ENCODE data around the gene FAM149B1. TPM values are rescaled to one million over a fixed set of nuclear protein-coding genes. Genes with fewer than 3 reads are reported as not detected.

FAM149B1 gene
- total and polyA plus RNA-seq, 10 of the 15 experiments (the other 5 are each of a cell fraction or from before 2014, with no cell fraction given), result 6.6 to 20.9 (median 11.2) TPM

DNA sequence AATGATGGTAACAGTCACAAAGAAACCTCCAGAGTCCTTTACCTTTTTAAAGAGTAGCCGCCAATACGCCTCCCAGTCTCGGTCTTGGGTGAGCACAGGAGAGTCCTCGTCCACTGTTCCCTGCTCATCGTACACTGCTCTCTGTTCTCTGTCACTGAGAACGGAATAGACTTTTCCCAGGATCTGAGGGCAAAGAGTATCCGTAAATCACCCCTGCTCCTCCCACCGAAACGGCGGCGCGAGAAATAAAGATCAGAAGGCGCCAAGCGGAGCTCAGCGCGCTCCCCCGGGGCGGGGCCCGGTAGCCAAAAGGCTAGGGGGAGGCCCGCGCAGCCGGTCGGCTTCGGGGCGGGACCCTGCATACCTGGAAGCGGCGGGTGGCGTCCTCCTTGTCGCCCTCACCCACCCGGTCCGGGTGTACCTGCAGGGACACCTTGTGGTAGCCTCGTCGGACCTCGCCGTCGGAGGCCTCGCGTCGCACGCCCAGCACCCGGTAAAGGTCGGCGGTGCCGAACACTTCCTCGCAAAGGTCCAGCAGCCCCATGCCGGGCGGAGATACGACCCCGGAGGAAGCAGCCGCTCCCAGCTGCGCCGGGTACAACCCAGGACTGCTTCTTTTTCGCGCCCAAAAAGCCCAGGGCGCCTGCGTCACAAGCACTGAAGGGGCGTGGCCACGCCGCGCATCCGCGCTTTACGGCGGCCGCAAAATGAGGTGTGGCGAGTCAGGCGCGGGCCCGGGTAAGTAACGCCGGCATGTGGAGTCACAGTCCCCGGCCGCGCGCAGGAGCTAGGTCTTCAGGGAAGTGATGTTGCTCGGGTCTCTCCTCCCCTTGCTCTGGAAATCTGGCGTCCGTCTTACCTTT lies 79.0 kb downstream of the FAM149B1 start, which contains the start of gene DNAJC9 (continued):
- TF ChIP-seq SRF (IDR thresholded peaks at IDR 0.05; ENCODE audit: low read depth in 2 of 2, low read length in 2 of 2), result 0 out of 4 replicates have a peak, but pooled peaks of 1 of the 2 experiments have one; percentile 19
- 0 out of 2 replicates have a peak, but pooled peaks have one; percentile 52 for TF ChIP-seq ASH2L (IDR thresholded peaks at IDR 0.05; ENCODE audit: borderline replicate concordance, low read depth)
- TF ChIP-seq, protein P1, sequence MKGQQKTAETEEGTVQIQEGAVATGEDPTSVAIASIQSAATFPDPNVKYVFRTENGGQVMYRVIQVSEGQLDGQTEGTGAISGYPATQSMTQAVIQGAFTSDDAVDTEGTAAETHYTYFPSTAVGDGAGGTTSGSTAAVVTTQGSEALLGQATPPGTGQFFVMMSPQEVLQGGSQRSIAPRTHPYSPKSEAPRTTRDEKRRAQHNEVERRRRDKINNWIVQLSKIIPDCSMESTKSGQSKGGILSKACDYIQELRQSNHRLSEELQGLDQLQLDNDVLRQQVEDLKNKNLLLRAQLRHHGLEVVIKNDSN (IDR thresholded peaks at IDR 0.05; ENCODE audit: borderline replicate concordance, extremely low read length, insufficient read depth, low read depth, low read length), result no peak
- TF ChIP-seq MTA3 (IDR thresholded peaks at IDR 0.05; ENCODE audit: borderline replicate concordance, low read length), result no peak
- no peak for TF ChIP-seq CHD4 (IDR thresholded peaks at IDR 0.05)
- TF ChIP-seq WRNIP1 (IDR thresholded peaks at IDR 0.05; ENCODE audit: borderline replicate concordance, low read depth, low read length), result no peak
- TF ChIP-seq, protein P2, sequence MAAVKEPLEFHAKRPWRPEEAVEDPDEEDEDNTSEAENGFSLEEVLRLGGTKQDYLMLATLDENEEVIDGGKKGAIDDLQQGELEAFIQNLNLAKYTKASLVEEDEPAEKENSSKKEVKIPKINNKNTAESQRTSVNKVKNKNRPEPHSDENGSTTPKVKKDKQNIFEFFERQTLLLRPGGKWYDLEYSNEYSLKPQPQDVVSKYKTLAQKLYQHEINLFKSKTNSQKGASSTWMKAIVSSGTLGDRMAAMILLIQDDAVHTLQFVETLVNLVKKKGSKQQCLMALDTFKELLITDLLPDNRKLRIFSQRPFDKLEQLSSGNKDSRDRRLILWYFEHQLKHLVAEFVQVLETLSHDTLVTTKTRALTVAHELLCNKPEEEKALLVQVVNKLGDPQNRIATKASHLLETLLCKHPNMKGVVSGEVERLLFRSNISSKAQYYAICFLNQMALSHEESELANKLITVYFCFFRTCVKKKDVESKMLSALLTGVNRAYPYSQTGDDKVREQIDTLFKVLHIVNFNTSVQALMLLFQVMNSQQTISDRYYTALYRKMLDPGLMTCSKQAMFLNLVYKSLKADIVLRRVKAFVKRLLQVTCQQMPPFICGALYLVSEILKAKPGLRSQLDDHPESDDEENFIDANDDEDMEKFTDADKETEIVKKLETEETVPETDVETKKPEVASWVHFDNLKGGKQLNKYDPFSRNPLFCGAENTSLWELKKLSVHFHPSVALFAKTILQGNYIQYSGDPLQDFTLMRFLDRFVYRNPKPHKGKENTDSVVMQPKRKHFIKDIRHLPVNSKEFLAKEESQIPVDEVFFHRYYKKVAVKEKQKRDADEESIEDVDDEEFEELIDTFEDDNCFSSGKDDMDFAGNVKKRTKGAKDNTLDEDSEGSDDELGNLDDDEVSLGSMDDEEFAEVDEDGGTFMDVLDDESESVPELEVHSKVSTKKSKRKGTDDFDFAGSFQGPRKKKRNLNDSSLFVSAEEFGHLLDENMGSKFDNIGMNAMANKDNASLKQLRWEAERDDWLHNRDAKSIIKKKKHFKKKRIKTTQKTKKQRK (IDR thresholded peaks at IDR 0.05; ENCODE audit: low read depth, low read length), result no peak
- TF ChIP-seq, protein P3, sequence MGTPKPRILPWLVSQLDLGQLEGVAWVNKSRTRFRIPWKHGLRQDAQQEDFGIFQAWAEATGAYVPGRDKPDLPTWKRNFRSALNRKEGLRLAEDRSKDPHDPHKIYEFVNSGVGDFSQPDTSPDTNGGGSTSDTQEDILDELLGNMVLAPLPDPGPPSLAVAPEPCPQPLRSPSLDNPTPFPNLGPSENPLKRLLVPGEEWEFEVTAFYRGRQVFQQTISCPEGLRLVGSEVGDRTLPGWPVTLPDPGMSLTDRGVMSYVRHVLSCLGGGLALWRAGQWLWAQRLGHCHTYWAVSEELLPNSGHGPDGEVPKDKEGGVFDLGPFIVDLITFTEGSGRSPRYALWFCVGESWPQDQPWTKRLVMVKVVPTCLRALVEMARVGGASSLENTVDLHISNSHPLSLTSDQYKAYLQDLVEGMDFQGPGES (IDR thresholded peaks at IDR 0.05), result no peak
- TF ChIP-seq NR2C1 (IDR thresholded peaks at IDR 0.05), result peak; percentile 82
- TF ChIP-seq RAD21 (IDR thresholded peaks at IDR 0.05; ENCODE audit: insufficient read depth, low read depth, low read length), result no peak
- TF ChIP-seq SMAD5 (IDR thresholded peaks at IDR 0.05; ENCODE audit: low read depth), result peak; percentile 93; the same call in 1 of the 2 replicates
- peak; percentile 59 for TF ChIP-seq NRF1 (conservative IDR thresholded peaks at IDR 0.05; ENCODE audit: low read depth, low read length)
- TF ChIP-seq, protein P4, sequence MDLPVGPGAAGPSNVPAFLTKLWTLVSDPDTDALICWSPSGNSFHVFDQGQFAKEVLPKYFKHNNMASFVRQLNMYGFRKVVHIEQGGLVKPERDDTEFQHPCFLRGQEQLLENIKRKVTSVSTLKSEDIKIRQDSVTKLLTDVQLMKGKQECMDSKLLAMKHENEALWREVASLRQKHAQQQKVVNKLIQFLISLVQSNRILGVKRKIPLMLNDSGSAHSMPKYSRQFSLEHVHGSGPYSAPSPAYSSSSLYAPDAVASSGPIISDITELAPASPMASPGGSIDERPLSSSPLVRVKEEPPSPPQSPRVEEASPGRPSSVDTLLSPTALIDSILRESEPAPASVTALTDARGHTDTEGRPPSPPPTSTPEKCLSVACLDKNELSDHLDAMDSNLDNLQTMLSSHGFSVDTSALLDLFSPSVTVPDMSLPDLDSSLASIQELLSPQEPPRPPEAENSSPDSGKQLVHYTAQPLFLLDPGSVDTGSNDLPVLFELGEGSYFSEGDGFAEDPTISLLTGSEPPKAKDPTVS (IDR thresholded peaks at IDR 0.05; ENCODE audit: low read depth, low read length), result no peak
- TF ChIP-seq DPF2 (IDR thresholded peaks at IDR 0.05), result peak; percentile 78
- peak; percentile 84 for TF ChIP-seq BACH1 (IDR thresholded peaks at IDR 0.05; ENCODE audit: borderline replicate concordance)
- no peak for TF ChIP-seq SUPT20H (IDR thresholded peaks at IDR 0.05; ENCODE audit: borderline replicate concordance, control insufficient read depth, low read depth, low read length)
- TF ChIP-seq ZNF217 (IDR thresholded peaks at IDR 0.05), result no peak
- no peak for TF ChIP-seq SIX5 (IDR thresholded peaks at IDR 0.05; ENCODE audit: low read depth, low read length, severe bottlenecking)
- TF ChIP-seq JUND (IDR thresholded peaks at IDR 0.05; ENCODE audit: low read depth, low read length), result no peak
- no peak for TF ChIP-seq ZSCAN29 (IDR thresholded peaks at IDR 0.05)
- TF ChIP-seq KAT2A (conservative IDR thresholded peaks at IDR 0.05; ENCODE audit: control insufficient read depth, low read depth, low read length), result no peak
- peak; percentile 28 for TF ChIP-seq MEF2B (IDR thresholded peaks at IDR 0.05; ENCODE audit: partially characterized antibody, poor library complexity, severe bottlenecking)
- peak; percentile 39 for TF ChIP-seq YY1 (IDR thresholded peaks at IDR 0.05; ENCODE audit: low read depth, low read length)
- no peak for TF ChIP-seq NFYA (IDR thresholded peaks at IDR 0.05; ENCODE audit: borderline replicate concordance, low read depth, low read length)
